Measurements from ENCODE around the gene SLC19A2.

- no peak for TF ChIP-seq POLR2AphosphoS5 (IDR thresholded peaks at IDR 0.05; ENCODE audit: insufficient read depth, low read depth, low read length)
- no peak for TF ChIP-seq CTCF (IDR thresholded peaks at IDR 0.05; ENCODE audit: extremely low read depth in 1 of 2, insufficient read depth in 1 of 2, low read depth in 1 of 2, low read length in 2 of 2)
- no peak for TF ChIP-seq POLR2A (IDR thresholded peaks at IDR 0.05; ENCODE audit: low read depth, low read length)
- TF ChIP-seq MAX (IDR thresholded peaks at IDR 0.05; ENCODE audit: insufficient read depth, insufficient read length) = no peak
- no peak for TF ChIP-seq EZH2 (IDR thresholded peaks at IDR 0.05; ENCODE audit: borderline replicate concordance, low read depth, low read length, severe bottlenecking)
- TF ChIP-seq MYC (IDR thresholded peaks at IDR 0.05; ENCODE audit: low read depth, low read length) = no peak
- no peak for TF ChIP-seq FOS (IDR thresholded peaks at IDR 0.05; ENCODE audit: borderline replicate concordance, insufficient read depth, low read length)
- TF ChIP-seq JUN (IDR thresholded peaks at IDR 0.05; ENCODE audit: borderline replicate concordance, insufficient read depth, insufficient read length, low read depth) = no peak
- no peak for TF ChIP-seq GATA2 (IDR thresholded peaks at IDR 0.05; ENCODE audit: insufficient read depth, insufficient read length, low read depth, low read length)
These were observed 41.3 kb upstream of the SLC19A2 start for GRCh38 chr1:169527001-169527400.

Measured in endothelial cell of umbilical vein (primary cell).